Measurements from ENCODE around the gene IRF2BPL. TPM values are rescaled to one million over a fixed set of nuclear protein-coding genes. Genes with fewer than 3 reads are reported as not detected.

Gene IRF2BPL
- total and polyA plus RNA-seq, 2 of the 4 experiments (the other 2 are of a cell fraction), result 6.3 to 14.5 TPM

DNA sequence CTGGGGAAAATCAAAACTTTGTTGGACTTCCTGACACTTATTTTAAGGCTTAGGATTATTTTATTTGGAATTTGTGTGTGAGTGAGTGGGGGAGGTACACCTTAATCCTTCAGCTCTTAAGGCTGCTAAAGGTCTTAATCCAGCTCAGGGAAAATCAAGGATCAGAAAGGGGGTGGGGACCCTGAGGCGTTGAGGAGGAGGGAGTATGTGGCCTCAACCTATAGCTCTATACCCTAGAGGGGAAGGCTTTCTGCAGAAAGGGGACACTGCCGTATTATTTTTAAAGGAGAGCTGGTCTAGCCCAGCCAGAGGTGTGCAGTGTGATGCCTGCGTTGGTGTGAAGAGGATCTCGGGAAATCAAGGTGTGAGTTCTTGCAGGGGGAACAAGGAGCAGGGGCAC is 20.0 kb downstream of the IRF2BPL start:
- Histone ChIP-seq H3K9me3 (ENCODE audit: control insufficient read depth, insufficient read depth, low read length) (no peaks in the 10 kb centered on the region), H3K36me3 (ENCODE audit: control insufficient read depth, insufficient read depth, low read length) (no peaks in the 10 kb centered on the region), H2AFZ (replicated peaks; ENCODE audit: low read length, poor library complexity) (no peak overlapping the region), H4K91ac (ENCODE audit: insufficient read depth, low read depth, low read length) (no peak overlapping the region), H3K4me3 (ENCODE audit: insufficient read depth, low read depth, low read length) (no peak overlapping the region), H3K18ac (ENCODE audit: low read depth, low read length) (no peak overlapping the region), H3K14ac (replicated peaks; ENCODE audit: low read depth, low read length) (no peak overlapping the region), H3K27me3 (ENCODE audit: control insufficient read depth, insufficient read depth, low read length) (peaks cover 5% of the 10 kb centered on the region; the same call in 1 of the 2 replicates), H4K8ac (ENCODE audit: low read depth in 2 of 2, low read length in 2 of 2) (no peak overlapping the region), H3K56ac (ENCODE audit: extremely low read depth, insufficient read depth, low read length) (no peak overlapping the region), H3K4me2 (ENCODE audit: low read depth, low read length) (no peak overlapping the region), H4K5ac (ENCODE audit: low read depth, low read length) (no peak overlapping the region), H4K20me1 (ENCODE audit: insufficient read depth, low read length) (no peaks in the 10 kb centered on the region), H3K4me1 (ENCODE audit: control insufficient read depth, insufficient read depth, low read length) (peaks cover 10% of the 10 kb centered on the region), H2BK5ac (ENCODE audit: low read depth, low read length, poor library complexity, severe bottlenecking) (no peak overlapping the region), H2BK20ac (ENCODE audit: low read depth, low read length) (no peak overlapping the region), H2AK5ac (ENCODE audit: low read depth, low read length) (no peak overlapping the region), H3K23ac (ENCODE audit: low read depth, low read length) (no peak overlapping the region), H3K79me1 (ENCODE audit: low read depth in 1 of 2, low read length in 2 of 2) (no peaks in the 10 kb centered on the region), H3K4ac (ENCODE audit: low read depth, low read length) (no peak overlapping the region), H2BK15ac (ENCODE audit: low read depth, low read length) (no peak overlapping the region), H3K27ac (ENCODE audit: insufficient read depth, low read length) (no peak overlapping the region), H3K9ac (ENCODE audit: low read depth, low read length) (no peak overlapping the region), H3K9me1 (ENCODE audit: insufficient read depth, low read length) (peaks cover 6% of the 10 kb centered on the region), H2BK120ac (ENCODE audit: low read depth, low read length) (no peak overlapping the region), H2AK9ac (replicated peaks; ENCODE audit: low read depth, low read length, poor library complexity) (no peak overlapping the region)
- ATAC-seq (ENCODE audit: low read depth) (no peak), DNase-seq (no peak)
- no CpG with 5 or more reads among the region's 4 CpGs for WGBS, 2 experiments (ENCODE audit: extremely low coverage in 2 of 2, insufficient read length in 1 of 2)
- no peak for TF ChIP-seq FOS (IDR thresholded peaks at IDR 0.05; ENCODE audit: low read depth, low read length)
- no peak for TF ChIP-seq RAD21 (IDR thresholded peaks at IDR 0.05; ENCODE audit: low read length)
- no peak for TF ChIP-seq CEBPB (IDR thresholded peaks at IDR 0.05; ENCODE audit: low read depth, low read length)
- TF ChIP-seq MAFK (IDR thresholded peaks at IDR 0.05; ENCODE audit: low read depth, low read length), result no peak
- TF ChIP-seq CHD1 (IDR thresholded peaks at IDR 0.05; ENCODE audit: low read depth, low read length), result no peak
- TF ChIP-seq RCOR1 (IDR thresholded peaks at IDR 0.05; ENCODE audit: insufficient replicate concordance, low read length), result no peak
- TF ChIP-seq, protein P1, sequence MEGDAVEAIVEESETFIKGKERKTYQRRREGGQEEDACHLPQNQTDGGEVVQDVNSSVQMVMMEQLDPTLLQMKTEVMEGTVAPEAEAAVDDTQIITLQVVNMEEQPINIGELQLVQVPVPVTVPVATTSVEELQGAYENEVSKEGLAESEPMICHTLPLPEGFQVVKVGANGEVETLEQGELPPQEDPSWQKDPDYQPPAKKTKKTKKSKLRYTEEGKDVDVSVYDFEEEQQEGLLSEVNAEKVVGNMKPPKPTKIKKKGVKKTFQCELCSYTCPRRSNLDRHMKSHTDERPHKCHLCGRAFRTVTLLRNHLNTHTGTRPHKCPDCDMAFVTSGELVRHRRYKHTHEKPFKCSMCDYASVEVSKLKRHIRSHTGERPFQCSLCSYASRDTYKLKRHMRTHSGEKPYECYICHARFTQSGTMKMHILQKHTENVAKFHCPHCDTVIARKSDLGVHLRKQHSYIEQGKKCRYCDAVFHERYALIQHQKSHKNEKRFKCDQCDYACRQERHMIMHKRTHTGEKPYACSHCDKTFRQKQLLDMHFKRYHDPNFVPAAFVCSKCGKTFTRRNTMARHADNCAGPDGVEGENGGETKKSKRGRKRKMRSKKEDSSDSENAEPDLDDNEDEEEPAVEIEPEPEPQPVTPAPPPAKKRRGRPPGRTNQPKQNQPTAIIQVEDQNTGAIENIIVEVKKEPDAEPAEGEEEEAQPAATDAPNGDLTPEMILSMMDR (conservative IDR thresholded peaks at IDR 0.05; ENCODE audit: low read depth, low read length), result no peak
- TF ChIP-seq, protein P2, sequence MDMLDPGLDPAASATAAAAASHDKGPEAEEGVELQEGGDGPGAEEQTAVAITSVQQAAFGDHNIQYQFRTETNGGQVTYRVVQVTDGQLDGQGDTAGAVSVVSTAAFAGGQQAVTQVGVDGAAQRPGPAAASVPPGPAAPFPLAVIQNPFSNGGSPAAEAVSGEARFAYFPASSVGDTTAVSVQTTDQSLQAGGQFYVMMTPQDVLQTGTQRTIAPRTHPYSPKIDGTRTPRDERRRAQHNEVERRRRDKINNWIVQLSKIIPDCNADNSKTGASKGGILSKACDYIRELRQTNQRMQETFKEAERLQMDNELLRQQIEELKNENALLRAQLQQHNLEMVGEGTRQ (IDR thresholded peaks at IDR 0.05; ENCODE audit: low read depth, low read length), result no peak
- no peak for TF ChIP-seq POLR2A (IDR thresholded peaks at IDR 0.05; ENCODE audit: low read depth, low read length)
- dilution Hi-C loops (cut with HindIII; ENCODE audit: low sequenced_read_pairs, unreplicated experiment) (no loop called here), intact Hi-C loops (cut with micrococcal nuclease) (no loop called here), in situ Hi-C loops (cut with MboI; ENCODE audit: low sequenced_read_pairs) (no loop called here)
- CTCF ChIA-PET, result no interaction called here
- no TSS peak for BruUV-seq (replicated peaks)
- POLR2A ChIA-PET (ENCODE audit: unreplicated experiment), result interaction anchor here (0.8 kb wide), 1 partner anchor 90 kb away, joined by 3 read pairs; no protein-coding TSS in a partner anchor

Data from IMR-90 (cell line).